ENCODE results near the gene TAF11L12.
"Not testable (repeated sequence)": the region's sequence is repeated elsewhere in the genome, so short reads cannot be mapped to it uniquely, and the experiment has no call there.

Gene TAF11L12

DNA sequence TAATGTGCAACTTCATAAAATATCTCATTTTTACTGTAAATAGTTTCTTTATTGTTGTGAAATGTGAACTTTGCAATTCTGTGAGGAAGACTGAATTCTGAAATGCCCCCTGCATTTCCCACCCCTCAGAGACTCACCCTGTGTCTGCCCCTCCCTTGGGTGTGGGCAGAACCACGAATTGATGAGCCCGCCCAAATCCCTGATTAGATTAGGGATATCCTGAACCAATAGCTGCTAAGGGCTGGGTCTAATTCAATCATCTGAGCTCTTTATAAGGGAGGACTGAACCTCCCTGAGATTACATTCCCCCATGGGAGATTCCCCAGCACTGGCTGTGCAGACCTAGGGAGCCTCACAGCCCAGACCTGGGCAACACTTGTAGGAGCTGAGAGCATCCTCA lies at the start of gene TAF11L12:
TAF11L12 (plus strand) TSS at position 301 of the 400 bp plus-strand sequence.
- not testable (repeated sequence) for DNase-seq

DNA sequence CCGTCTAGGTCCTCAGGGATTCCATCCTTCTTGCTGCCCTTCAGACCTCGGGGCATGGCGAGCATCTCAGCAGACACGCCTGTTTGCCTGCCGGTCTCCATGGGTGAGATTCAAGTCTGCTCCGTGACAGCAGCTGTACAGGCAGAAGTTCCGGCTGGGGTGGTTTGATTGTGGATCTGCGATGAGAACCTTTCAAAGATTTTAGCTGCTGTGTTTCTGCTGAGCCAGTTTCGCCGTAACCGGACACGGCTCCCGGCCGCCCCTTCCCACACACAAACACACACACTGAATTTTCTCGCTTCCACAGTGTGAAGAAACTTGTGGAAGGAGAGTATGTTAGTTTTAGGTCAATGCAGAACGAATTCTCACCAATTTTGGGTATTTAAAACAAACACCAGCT lies 24.5 kb upstream of the TAF11L12 start, which contains the start of gene TAF11L7:
TAF11L7 (minus strand) TSS at position 101 of the 400 bp plus-strand sequence.
- not testable (repeated sequence) for DNase-seq

DNA sequence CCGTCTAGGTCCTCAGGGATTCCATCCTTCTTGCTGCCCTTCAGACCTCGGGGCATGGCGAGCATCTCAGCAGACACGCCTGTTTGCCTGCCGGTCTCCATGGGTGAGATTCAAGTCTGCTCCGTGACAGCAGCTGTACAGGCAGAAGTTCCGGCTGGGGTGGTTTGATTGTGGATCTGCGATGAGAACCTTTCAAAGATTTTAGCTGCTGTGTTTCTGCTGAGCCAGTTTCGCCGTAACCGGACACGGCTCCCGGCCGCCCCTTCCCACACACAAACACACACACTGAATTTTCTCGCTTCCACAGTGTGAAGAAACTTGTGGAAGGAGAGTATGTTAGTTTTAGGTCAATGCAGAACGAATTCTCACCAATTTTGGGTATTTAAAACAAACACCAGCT lies 19.3 kb upstream of the TAF11L12 start, which contains the start of gene TAF11L8:
TAF11L8 (minus strand) TSS at position 101 of the 400 bp plus-strand sequence.
- DNase-seq, result not testable (repeated sequence)

DNA sequence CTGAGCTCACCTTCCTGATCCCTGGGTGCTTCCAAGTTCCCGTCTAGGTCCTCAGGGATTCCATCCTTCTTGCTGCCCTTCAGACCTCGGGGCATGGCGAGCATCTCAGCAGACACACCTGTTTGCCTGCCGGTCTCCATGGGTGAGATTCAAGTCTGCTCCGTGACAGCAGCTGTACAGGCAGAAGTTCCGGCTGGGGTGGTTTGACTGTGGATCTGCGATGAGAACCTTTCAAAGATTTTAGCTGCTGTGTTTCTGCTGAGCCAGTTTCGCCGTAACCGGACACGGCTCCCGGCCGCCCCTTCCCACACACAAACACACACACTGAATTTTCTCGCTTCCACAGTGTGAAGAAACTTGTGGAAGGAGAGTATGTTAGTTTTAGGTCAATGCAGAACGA lies 15.9 kb upstream of the TAF11L12 start, which contains the start of gene TAF11L9:
TAF11L9 (minus strand) TSS at position 140 of the 400 bp plus-strand sequence.
- DNase-seq, result not testable (repeated sequence)

DNA sequence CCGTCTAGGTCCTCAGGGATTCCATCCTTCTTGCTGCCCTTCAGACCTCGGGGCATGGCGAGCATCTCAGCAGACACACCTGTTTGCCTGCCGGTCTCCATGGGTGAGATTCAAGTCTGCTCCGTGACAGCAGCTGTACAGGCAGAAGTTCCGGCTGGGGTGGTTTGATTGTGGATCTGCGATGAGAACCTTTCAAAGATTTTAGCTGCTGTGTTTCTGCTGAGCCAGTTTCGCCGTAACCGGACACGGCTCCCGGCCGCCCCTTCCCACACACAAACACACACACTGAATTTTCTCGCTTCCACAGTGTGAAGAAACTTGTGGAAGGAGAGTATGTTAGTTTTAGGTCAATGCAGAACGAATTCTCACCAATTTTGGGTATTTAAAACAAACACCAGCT lies 12.5 kb upstream of the TAF11L12 start, which contains the start of gene TAF11L10:
TAF11L10 (minus strand) TSS at position 101 of the 400 bp plus-strand sequence.
- not testable (repeated sequence) for DNase-seq

DNA sequence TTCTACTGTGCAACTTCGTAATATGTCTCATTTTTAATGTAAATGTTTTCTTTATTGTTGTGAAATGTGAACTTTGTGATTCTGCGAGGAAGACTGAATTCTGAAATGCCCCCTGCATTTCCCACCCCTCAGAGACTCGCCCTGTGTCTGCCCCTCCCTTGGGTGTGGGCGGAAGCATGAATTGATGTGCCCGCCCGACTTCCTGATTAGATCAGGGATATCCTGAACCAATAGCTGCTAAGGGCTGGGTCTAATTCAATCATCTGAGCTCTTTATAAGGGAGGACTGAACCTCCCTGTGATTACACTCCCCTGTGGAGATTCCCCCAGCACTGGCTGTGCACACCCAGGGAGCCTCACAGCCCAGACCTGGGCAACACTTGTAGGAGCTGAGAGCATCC lies 6.3 kb upstream of the TAF11L12 start, which contains the start of gene TAF11L11:
TAF11L11 (plus strand) TSS at position 304 of the 400 bp plus-strand sequence.
- not testable (repeated sequence) for DNase-seq

DNA sequence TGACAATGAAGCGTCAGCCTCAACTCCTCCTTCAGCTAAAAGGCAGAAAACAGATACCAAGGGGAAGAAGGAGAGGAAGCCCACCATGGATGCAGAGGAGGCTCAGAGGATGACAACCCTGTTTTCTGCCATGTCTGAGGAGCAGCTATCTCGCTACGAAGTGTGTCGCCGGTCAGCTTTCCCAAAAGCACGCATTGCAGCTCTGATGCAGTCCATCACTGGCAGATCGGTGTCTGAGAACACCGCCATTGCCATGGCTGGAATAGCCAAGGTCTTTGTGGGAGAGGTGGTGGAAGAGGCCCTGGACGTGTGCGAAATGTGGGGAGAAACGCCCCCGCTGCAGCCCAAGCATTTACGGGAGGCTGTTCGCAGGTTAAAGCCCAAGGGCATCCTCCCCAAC lies 5.2 kb upstream of the TAF11L12 start:
- no peak for DNase-seq

DNA sequence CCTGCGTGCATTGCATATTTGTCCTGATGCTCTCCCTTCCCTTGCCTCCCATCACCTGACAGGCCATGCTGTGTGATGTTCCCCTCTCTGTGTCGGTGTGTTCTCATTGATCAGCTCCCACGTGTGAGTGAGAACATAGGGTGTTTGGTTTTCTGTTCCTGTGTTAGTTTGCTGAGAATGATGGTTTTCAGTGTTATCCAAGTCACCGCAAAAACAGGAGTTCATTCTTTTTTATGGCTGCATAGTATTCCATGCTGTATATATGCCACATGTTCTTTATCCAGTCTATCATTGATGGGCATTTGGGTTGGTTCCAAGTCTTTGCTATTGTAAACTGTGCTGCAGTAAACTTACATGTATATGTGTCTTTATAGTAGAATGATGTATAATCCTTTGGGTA lies 2.7 kb upstream of the TAF11L12 start:
- DNase-seq, result not testable (repeated sequence)

DNA sequence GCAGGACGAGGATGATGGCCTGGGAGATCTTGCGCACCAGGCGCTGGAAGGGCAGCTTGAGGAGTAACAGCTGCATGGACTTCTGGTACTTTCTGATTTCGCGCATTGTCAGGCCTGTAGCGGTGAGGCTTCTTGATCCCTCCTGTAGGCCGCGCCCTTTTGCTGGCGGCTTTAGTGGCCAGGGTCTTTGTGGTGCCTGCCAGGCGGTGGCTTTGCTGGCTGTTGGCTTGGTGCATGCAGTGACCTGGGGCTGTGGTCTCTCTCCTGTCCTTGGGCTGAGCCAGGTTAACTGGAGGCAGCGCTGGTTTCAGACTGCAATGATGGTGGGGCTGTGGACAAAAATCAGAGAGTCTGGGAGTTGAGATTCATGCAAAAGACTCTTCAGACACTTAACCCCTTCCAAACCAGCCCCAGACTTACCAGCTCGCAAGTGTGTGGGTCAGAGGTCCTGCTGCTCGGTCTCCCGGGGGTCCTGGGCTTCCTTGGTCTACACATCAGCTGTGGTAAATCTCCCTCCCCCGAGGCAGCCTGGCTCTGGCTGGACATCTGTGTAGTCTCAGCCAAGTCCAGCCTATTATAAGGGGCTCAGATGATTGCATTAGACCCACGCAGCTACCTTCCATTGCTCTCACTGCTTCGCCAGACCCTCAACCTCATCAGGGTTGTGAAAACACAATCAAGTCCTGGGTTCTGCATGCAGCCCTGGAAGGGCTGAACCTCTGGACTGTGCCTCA lies 4.8 kb downstream of the TAF11L12 start:
- no peak for DNase-seq

DNA sequence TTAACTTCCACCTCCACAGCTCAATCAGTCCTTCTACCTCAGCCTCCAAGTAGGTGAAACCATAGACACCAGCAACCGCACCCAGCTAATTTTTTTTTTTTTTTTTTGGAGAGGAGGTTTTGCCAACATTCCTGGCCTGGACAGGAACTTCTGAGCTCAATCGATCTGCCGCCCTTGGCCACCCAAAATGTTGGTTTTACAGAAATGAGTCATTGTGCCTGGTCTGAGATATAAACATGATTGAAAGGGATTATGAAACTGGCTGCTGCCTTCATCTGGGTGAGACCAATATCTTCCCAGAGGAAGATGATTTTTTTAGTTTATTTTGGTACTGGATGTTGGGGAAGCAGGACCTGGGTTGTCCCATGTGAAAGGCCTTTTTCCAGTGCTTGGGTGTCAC lies 9.2 kb downstream of the TAF11L12 start:
- DNase-seq, result no peak

DNA sequence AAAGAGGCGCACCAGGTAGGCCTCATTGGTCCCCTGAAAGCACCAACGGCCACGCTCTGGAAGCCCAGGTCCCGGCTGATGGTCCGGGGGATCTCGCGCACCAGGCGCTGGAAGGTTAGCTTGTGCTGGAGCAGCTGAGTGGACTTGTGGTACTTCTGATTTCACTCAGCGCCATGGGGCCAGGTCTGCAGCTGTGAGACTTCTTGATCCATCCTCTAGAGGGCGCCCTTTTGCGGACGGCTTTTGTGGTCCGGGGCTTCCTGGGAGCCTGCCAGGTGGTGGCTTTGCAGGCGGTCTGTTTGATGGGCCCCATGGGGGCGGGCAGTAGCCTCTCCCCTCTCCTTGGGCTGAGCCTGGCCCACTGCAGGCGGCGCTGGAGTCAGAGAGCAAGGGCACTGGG lies 10.4 kb downstream of the TAF11L12 start:
- DNase-seq, result no peak

DNA sequence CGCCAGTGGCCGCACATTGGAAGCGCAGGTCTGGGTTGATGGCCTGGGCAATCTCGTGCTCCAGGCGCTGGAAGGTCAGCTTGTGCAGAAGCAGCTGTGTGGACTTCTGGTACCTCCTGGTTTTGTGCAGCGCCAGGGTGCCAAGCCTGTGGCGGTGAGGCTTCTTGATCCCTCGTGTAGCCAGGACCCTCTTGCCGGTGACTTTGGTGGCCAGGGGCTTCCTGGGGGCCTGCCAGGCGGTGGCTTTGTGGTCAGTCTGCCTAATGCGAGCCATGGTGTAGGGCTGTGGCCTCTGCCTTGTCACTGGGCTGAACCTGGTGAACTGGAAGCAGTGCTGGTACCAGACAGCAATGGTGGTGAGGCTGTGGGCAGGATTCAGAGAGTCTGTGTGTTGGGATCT lies 15.5 kb downstream of the TAF11L12 start:
- DNase-seq, result no peak

DNA sequence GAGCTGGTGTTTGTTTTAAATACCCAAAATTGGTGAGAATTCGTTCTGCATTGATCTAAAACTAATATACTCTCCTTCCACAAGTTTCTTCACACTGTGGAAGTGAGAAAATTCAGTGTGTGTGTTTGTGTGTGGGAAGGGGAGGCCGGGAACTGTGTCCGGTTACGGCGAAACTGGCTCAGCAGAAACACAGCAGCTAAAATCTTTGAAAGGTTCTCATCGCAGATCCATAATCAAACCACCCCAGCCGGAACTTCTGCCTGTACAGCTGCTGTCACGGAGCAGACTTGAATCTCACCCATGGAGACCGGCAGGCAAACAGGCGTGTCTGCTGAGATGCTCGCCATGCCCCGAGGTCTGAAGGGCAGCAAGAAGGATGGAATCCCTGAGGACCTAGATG lies 21.6 kb downstream of the TAF11L12 start, which contains the start of gene TAF11L13:
TAF11L13 (plus strand) TSS at position 301 of the 400 bp plus-strand sequence.
- not testable (repeated sequence) for DNase-seq

DNA sequence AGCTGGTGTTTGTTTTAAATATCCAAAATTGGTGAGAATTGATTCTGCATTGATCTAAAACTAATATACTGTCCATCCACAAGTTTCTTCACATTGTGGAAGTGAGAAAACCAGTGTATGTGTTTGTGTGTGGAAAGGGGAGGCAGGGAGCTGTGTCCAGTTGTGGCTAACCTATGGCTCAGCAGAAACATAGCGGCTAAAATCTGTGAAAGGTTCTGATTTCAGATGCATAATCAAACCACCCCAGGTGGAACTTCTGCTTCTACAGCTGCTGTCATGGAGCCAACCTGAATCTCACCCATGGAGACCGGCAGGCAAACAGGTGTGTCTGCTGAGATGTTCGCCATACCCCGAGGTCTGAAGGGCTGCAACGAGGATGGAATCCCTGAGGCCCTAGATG lies 24.0 kb downstream of the TAF11L12 start, which contains the start of gene TAF11L14:
TAF11L14 (plus strand) TSS at position 301 of the 400 bp plus-strand sequence.
- DNase-seq, result no peak

DNA sequence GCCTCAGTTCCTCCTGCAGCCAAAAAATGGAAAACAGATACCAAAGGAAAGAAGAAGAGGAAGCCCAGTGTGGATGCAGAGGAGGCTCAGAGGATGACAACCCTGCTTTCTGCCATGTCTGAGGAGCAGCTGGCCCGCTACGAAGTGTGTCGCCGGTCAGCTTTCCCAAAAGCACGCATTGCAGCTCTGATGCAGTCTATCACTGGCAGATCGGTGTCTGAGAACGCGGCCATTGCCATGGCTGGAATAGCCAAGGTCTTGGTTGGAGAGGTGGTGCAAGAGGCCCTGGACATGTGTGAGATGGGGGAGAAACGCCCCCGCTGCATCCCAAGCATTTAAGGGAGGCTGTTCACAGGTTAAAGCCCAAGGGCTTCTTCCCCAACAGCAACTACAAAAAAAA lies 39.0 kb downstream of the TAF11L12 start:
- DNase-seq, result not testable (repeated sequence)

DNA sequence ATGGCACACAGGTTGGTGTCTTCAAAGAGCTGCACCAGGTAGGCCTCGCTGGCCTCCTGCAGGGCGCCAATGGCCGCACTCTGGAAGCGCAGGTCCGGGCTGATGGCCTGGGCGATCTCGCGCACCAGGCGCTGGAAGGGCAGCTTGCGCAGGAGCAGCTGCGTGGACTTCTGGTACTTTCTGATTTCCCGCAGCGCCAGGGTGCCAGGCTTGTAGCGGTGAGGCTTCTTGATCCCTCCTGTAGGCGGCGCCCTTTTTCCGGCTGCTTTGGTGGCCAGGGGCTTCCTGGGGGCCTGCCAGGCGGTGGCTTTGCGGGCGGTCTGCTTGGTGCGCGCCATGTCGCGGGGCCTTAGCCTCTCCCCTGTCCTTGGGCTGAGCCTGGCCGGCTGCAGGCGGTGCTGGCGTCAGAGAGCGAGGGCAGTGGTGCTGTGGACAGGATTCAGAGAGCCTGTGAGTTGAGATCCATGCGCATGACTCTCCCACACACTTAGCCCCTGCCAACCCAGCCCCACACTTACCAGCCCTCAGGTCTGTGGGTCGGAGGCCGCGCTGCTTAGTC lies 45.1 kb downstream of the TAF11L12 start:
- DNase-seq, result not testable (repeated sequence)

DNA sequence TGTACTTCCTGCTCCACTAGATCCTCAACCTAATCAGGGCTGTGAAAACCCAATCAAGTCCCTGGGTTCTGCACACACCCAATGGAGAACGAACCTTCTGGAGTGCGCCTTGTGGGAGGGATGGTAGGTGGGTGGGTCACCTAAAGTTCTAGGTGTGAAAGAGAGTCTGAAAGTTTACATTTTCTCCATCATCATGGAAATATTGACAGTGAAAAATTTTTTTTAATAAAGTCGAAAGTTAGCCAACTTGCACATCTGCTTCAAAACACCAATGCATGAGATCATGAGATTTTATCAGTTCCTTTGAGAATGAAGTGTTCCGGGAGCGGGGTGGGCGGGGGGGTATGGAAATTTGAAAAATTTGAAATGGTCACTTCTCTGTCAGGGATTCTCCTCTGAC lies 45.7 kb downstream of the TAF11L12 start:
- no peak for DNase-seq
